ENCODE data around the gene TESMIN.

The TESMIN gene

DNA sequence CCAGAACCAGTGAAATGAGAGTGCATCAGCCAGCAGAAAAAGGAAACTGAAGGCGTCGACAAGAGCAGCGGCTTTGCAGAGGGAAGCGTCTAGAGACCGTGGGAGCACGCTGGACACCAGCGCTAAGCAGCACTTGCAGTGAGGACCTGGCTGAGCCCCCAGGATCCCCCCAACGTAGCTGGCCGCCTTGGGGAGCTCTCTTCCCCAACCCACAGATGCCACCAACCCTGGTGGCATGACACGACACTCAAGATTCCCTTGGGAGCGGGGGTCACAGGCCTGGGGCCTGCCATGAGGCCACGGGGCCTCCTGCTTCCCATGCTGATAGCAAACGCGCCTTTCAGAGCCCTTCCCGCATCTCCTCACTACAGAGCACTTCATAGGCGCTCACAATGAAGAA, 13.4 kb upstream of the TESMIN start:
- TF ChIP-seq POLR2A (IDR thresholded peaks at IDR 0.05; ENCODE audit: low read depth, low read length) (no peak), TAF1 (IDR thresholded peaks at IDR 0.05; ENCODE audit: low read depth, low read length) (no peak), POU2F2 (IDR thresholded peaks at IDR 0.05; ENCODE audit: low read depth, low read length) (no peak), SPI1 (IDR thresholded peaks at IDR 0.05; ENCODE audit: low read depth, low read length) (no peak), POLR2AphosphoS5 (IDR thresholded peaks at IDR 0.05; ENCODE audit: low read depth, low read length) (no peak), PAX5 (IDR thresholded peaks at IDR 0.05; ENCODE audit: insufficient read depth, low read length, severe bottlenecking) (no peak)
- FAIRE-seq: no peak
- DNase-seq (ENCODE audit: insufficient read length, low spot score): no peak

DNA sequence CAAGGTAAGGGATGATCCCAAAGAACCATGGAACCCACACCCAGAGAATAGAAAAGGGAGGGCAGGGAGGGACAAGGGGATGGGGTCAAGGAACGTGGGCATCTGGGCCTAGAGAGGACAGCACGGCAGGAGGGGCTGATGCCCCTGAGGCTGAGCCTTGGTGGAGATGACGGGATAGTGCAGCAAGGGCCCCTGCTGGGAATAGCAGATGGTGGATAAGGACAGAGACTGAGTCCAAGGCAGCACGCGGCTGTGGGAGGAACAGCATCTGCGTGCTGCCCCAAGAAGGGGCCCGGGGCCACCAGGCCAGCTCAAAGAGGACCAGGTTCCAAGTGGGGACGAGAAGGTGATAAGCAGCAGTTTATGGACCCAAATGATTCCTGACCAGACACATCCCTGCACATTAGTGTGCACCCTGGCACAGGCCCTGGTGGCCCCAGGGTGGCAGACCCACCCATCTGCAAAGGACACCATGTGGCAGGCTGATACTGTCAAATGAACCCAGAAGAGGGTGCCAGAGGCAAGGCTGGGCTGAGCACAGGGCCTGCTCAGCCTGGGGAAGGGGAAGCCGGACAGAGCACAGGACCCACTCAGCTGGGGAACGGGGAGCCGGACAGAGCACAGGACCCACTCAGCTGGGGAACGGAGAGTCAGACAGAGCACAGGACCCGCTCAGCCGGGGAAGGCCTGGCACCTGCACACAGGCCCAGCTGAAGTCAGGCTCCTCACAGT, 12.8 kb upstream of the TESMIN start:
- no peak for TF ChIP-seq PAX5 (IDR thresholded peaks at IDR 0.05; ENCODE audit: insufficient read depth, low read length, severe bottlenecking)
- DNase-seq (ENCODE audit: insufficient read length, low spot score) (no peak), FAIRE-seq (no peak)

DNA sequence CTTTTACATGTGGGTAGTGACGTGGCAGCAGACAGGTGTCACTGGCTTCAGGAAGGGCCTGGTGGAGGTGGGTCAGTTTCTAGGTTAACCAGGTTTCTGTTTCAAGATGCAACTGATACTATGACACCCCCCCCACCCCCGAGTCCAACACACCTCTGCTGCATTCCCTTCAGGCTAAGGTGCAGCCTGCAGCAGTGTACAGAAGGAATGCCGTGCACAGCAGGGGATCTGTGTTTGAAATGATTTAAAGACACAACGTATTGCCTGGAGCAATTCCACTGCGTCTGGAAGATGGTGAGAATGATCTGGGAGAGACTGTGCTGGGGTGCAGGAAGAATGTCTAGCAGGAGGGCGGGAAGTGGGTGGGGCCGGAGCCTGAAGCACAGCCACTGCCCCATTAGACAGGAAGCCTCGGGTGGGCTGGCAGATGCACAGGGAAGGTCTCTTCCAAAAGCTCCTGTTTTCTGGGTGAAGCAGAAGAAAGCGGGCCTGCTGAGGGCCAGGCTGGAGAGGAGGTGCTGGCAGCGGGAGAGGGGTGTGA, 11.9 kb upstream of the TESMIN start:
- no peak for DNase-seq (ENCODE audit: insufficient read length, low spot score)
- FAIRE-seq: no peak
- TF ChIP-seq POU2F2 (IDR thresholded peaks at IDR 0.05; ENCODE audit: low read depth, low read length) (no peak), PAX5 (IDR thresholded peaks at IDR 0.05; ENCODE audit: insufficient read depth, low read length, severe bottlenecking) (no peak), SPI1 (IDR thresholded peaks at IDR 0.05; ENCODE audit: low read depth, low read length) (no peak), POLR2A (IDR thresholded peaks at IDR 0.05; ENCODE audit: low read depth, low read length) (no peak), TAF1 (IDR thresholded peaks at IDR 0.05; ENCODE audit: low read depth, low read length) (no peak), POLR2AphosphoS5 (IDR thresholded peaks at IDR 0.05; ENCODE audit: low read depth, low read length) (no peak)

DNA sequence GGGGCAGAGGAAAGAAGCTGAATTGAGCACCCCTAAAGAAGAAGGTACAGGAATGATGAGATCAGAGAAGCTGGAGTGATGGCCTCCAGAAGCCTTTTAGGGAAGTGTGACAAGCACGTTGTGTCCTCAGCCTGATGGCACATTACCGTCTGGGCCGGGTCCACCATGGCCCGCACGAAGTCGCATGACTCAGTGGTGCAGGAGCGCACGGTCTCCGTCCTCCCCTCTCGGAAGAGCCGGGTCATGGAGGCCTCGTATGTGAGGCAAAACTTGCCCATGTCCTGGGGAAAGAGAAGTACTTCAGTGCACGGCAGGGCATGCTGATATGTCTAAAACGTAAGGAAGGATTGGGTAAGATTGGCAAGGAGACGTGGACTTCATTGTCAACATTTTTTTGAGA, 11.2 kb upstream of the TESMIN start:
- FAIRE-seq (no peak), DNase-seq (ENCODE audit: insufficient read length, low spot score) (no peak)
- no peak for TF ChIP-seq POU2F2 (IDR thresholded peaks at IDR 0.05; ENCODE audit: low read depth, low read length)
- no peak for TF ChIP-seq POLR2A (IDR thresholded peaks at IDR 0.05; ENCODE audit: low read depth, low read length)
- TF ChIP-seq PAX5 (IDR thresholded peaks at IDR 0.05; ENCODE audit: insufficient read depth, low read length, severe bottlenecking): no peak
- no peak for TF ChIP-seq SPI1 (IDR thresholded peaks at IDR 0.05; ENCODE audit: low read depth, low read length)
- TF ChIP-seq POLR2AphosphoS5 (IDR thresholded peaks at IDR 0.05; ENCODE audit: low read depth, low read length): no peak
- TF ChIP-seq TAF1 (IDR thresholded peaks at IDR 0.05; ENCODE audit: low read depth, low read length): no peak

DNA sequence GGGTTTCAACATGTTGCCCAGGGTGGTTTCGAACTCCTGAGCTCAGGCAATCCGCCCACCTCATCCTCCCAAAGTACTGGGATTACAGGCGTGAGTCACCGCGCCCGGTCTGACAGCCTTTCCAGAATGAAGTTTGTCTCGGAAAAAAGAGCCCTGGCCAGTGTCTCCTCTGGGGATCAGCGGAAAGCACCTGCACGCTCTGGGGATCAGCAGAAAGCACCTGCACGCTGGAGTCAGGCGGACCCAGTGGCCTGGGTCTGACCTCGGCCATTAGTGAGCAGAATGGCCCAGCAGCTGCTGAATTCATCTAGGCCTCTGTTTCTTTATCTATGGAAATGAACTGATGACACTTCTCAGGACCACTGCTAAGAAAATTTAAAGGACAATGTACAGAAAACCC, 10.5 kb upstream of the TESMIN start:
- no peak for FAIRE-seq
- no peak for DNase-seq (ENCODE audit: insufficient read length, low spot score)
- TF ChIP-seq POLR2A (IDR thresholded peaks at IDR 0.05; ENCODE audit: low read depth, low read length) (no peak), SPI1 (IDR thresholded peaks at IDR 0.05; ENCODE audit: low read depth, low read length) (no peak), PAX5 (IDR thresholded peaks at IDR 0.05; ENCODE audit: insufficient read depth, low read length, severe bottlenecking) (no peak), TAF1 (IDR thresholded peaks at IDR 0.05; ENCODE audit: low read depth, low read length) (no peak), POLR2AphosphoS5 (IDR thresholded peaks at IDR 0.05; ENCODE audit: low read depth, low read length) (no peak), POU2F2 (IDR thresholded peaks at IDR 0.05; ENCODE audit: low read depth, low read length) (no peak)

DNA sequence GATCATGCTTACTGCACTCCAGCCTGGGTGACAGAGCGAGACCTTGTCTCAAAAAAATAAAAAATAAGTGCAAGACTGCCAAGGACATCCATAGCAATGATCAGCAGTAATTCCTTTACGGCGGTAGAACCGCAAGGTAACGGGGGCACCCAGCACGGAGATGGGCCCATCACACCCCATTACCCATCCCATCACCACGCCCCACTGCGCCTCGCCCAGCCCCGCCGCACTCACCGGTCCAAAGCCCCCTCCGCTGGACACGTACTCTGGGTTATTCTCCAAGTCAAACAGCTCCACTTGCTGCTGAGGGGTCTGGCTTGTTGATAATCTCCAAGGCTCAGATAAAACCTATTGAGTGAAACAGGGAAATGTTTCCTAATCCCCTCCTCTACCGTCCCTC, 8.7 kb upstream of the TESMIN start:
- no peak for TF ChIP-seq PAX5 (IDR thresholded peaks at IDR 0.05; ENCODE audit: insufficient read depth, low read length, severe bottlenecking)
- FAIRE-seq (no peak), DNase-seq (ENCODE audit: insufficient read length, low spot score) (no peak)

DNA sequence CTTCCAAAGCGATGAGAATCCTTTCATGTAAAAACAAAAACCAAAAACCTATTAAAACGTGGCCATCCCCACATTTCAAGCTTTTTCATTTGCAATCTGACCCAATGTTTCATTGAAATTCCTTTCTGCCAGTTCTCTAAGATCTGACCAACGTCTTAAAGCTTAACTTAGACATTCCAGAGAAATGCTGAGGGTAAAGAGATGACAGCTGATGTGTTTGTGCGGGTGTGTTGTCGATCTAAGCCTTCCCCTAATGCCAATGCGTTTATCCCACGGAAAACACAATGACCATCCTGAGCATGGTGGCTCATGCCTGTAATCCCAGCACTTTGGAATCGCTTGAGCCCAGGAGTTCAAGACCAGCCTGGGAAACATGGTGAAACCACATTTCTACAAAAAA, 6.4 kb upstream of the TESMIN start:
- no peak for FAIRE-seq
- TF ChIP-seq POLR2AphosphoS5 (IDR thresholded peaks at IDR 0.05; ENCODE audit: low read depth, low read length): no peak
- TF ChIP-seq SPI1 (IDR thresholded peaks at IDR 0.05; ENCODE audit: low read depth, low read length): no peak
- no peak for TF ChIP-seq POLR2A (IDR thresholded peaks at IDR 0.05; ENCODE audit: low read depth, low read length)
- TF ChIP-seq POU2F2 (IDR thresholded peaks at IDR 0.05; ENCODE audit: low read depth, low read length): no peak
- TF ChIP-seq PAX5 (IDR thresholded peaks at IDR 0.05; ENCODE audit: insufficient read depth, low read length, severe bottlenecking): no peak
- TF ChIP-seq TAF1 (IDR thresholded peaks at IDR 0.05; ENCODE audit: low read depth, low read length): no peak

DNA sequence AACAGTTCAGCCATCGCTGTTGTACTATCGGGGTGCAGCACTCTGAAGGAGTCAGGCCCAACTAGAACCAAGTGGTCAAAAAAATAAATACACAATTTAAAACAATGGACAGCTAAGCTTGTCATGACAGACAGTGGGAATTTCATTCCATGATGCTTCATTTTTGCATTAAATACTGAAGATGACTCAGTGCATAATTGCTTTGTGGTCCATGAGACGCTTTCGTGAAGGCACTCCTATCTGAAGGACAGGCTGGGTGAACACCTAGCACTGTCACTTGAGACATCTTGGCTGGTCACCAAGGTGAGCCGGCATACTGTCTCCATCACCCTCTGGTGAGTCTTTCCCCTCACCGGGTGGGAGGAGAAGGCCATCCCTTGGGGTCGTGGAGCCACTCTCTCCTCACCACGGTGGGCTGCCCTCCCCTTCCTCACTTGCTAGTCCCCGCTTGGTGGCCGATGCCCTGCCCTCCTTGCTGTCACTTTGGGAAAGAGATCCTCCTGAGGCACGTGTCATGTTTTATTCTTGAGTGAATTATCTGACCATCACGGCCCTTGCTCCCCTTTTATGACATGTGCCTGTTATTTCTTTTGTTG, 4.9 kb upstream of the TESMIN start:
- TF ChIP-seq TAF1 (IDR thresholded peaks at IDR 0.05; ENCODE audit: low read depth, low read length): no peak
- no peak for TF ChIP-seq SPI1 (IDR thresholded peaks at IDR 0.05; ENCODE audit: low read depth, low read length)
- TF ChIP-seq PAX5 (IDR thresholded peaks at IDR 0.05; ENCODE audit: insufficient read depth, low read length, severe bottlenecking): no peak
- TF ChIP-seq POLR2AphosphoS5 (IDR thresholded peaks at IDR 0.05; ENCODE audit: low read depth, low read length): no peak
- no peak for TF ChIP-seq POLR2A (IDR thresholded peaks at IDR 0.05; ENCODE audit: low read depth, low read length)
- no peak for TF ChIP-seq POU2F2 (IDR thresholded peaks at IDR 0.05; ENCODE audit: low read depth, low read length)
- no peak for DNase-seq (ENCODE audit: insufficient read length, low spot score)
- FAIRE-seq: no peak

More for the DNA sequence above, 6.4 kb upstream of the TESMIN start:
- no peak for DNase-seq (ENCODE audit: insufficient read length, low spot score)

DNA sequence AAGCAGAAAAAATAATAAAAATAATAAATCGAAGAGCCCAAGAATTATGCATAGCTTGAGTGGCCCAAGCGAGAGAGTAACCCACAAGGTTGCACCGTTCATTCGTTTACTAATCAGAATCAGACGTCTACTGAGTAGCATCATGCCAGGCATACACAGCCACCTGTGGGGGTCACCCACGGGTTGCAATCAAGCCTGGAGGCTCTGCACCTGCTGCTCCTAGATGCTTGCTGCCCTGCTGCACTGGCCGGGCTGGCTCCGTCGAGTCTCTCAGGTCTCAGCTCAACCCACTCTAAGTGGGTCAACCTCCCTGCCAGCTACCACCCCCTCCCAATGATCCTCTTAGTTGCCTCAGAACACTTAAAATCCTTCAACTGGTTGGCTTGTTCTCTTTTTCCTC, 2.0 kb upstream of the TESMIN start:
- TF ChIP-seq PAX5 (IDR thresholded peaks at IDR 0.05; ENCODE audit: insufficient read depth, low read length, severe bottlenecking): no peak
- no peak for TF ChIP-seq POLR2AphosphoS5 (IDR thresholded peaks at IDR 0.05; ENCODE audit: low read depth, low read length)
- TF ChIP-seq POU2F2 (IDR thresholded peaks at IDR 0.05; ENCODE audit: low read depth, low read length): no peak
- no peak for TF ChIP-seq TAF1 (IDR thresholded peaks at IDR 0.05; ENCODE audit: low read depth, low read length)
- TF ChIP-seq SPI1 (IDR thresholded peaks at IDR 0.05; ENCODE audit: low read depth, low read length): no peak
- TF ChIP-seq POLR2A (IDR thresholded peaks at IDR 0.05; ENCODE audit: low read depth, low read length): no peak
- FAIRE-seq: no peak
- DNase-seq (ENCODE audit: insufficient read length, low spot score): no peak

DNA sequence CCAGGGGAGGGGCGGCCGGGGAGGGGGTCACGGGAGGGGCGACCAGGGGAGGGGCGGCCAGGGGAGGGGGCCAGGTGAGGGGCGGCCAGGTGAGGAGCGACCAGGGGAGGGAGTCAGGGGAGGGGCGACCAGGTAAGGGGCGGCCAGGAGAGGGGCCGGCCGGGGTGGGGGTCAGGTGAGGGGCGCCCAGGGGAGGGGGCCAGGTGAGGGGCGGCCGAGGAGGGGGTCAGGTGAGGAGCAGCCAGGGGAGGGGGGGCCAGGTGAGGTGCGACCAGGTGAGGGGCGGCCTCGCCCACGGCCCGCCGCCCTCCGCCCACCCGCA, 355 bp downstream of the TESMIN start:
- TF ChIP-seq SPI1 (IDR thresholded peaks at IDR 0.05; ENCODE audit: low read depth, low read length) (no peak), POLR2A (IDR thresholded peaks at IDR 0.05; ENCODE audit: low read depth, low read length) (no peak), PAX5 (IDR thresholded peaks at IDR 0.05; ENCODE audit: insufficient read depth, low read length, severe bottlenecking) (no peak), POLR2AphosphoS5 (IDR thresholded peaks at IDR 0.05; ENCODE audit: low read depth, low read length) (no peak), POU2F2 (IDR thresholded peaks at IDR 0.05; ENCODE audit: low read depth, low read length) (no peak), TAF1 (IDR thresholded peaks at IDR 0.05; ENCODE audit: low read depth, low read length) (no peak)
- FAIRE-seq (no peak), DNase-seq (ENCODE audit: insufficient read length, low spot score) (no peak)
